SJCRH30 (cell line): Measurements from ENCODE around the gene MAP3K7. TPM values are rescaled to one million over a fixed set of nuclear protein-coding genes. Genes with fewer than 3 reads are reported as not detected.

ENCODE experiments used
- DNase-seq, 2 experiments: peaks; one replicate each; pipeline ENCODE4 v3.0.0-alpha.2; 2015 to 2020
- H3K27ac ChIP-seq: fragments of 250-450 bp; sonication (Bioruptor Pico); 2 replicates; pipeline ENCODE4 v1.5.1; 2020; ENCODE audit warnings: mild to moderate bottlenecking, moderate library complexity
- H3K27me3 ChIP-seq: fragments of 250-450 bp; sonication (Bioruptor Pico); 2 replicates; pipeline ENCODE4 v1.5.1; 2020; ENCODE audit warnings: mild to moderate bottlenecking, moderate library complexity
- H3K36me3 ChIP-seq: fragments of 250-450 bp; sonication (Bioruptor Pico); 2 replicates; pipeline ENCODE4 v1.5.1; 2020; ENCODE audit warnings: mild to moderate bottlenecking, moderate library complexity
- H3K4me1 ChIP-seq: fragments of 250-450 bp; sonication (Bioruptor Pico); 2 replicates; pipeline ENCODE4 v1.5.1; 2020; ENCODE audit warnings: mild to moderate bottlenecking, moderate library complexity
- H3K4me3 ChIP-seq: fragments of 250-450 bp; sonication (Bioruptor Pico); 2 replicates; pipeline ENCODE4 v1.5.1; 2020; ENCODE audit warnings: mild to moderate bottlenecking, moderate library complexity
- H3K9me3 ChIP-seq: fragments of 250-450 bp; sonication (Bioruptor Pico); replicated peaks from 2 replicates; pipeline ENCODE4 v1.5.1; 2020; ENCODE audit warnings: mild to moderate bottlenecking, moderate library complexity
- total RNA-seq: library from RNA; depleted of rRNA; stranded (reverse); fragments of >200 nt; shearing (Covaris generic); gene quantifications from 2 replicates; pipeline ENCODE4 v1.2.3, GENCODE V29; 2014; rRNA removed

MAP3K7 gene
- total RNA-seq, result 54.4 and 61.0 TPM in 2 replicates

DNA sequence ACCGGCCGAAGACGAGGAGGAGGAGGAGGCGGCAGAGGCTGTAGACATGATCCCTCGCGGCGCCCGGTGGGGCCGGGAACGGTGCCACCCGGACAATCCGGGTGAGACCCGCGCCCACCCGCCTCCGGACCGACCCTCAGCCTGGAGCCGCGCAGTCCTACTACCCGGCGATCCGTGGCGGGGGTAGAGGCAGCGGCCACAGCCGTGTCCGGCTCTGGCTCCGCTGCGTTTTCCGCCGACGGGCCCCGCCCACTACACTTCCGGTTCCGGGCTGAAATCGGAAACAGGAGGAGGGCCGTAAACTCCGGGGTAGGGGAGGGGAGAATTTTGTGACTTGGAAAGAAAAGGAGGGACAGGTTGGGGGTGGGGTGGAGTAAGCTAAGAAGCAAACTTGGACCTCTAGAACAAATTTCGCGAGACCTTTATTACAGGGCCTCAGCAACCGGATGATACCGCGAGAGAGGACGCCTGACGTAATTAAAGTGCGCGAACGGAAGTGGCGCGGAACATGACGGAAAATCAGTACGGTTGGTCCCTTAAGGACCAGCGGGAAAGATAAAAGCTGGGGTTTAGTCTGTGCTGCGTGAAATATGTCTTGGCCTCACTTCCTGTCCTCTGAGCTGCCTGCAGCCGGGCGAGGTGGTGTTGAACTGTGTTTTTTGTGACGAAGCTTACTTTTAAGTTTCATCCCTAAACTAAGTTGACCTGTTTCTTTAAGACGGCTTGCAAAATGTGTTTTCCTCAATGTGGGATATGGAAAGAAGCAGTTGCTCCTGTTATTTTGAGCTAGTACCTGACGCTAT, at the start of gene MAP3K7:
Gene MAP3K7 (minus strand): TSS at position 237 of the 803 bp plus-strand sequence. CDS start 189 bp downstream, at position 48.
- Histone ChIP-seq H3K36me3 (no peaks in the 10 kb centered on the region), H3K4me3 (peak within 1 kb of the TSS; percentile 94), H3K4me1 (no peaks in the 10 kb centered on the region), H3K9me3 (no peaks in the 10 kb centered on the region), H3K27me3 (no peaks in the 10 kb centered on the region), H3K27ac (peak within 1 kb of the TSS; percentile 84)
- peak; percentile 97 to 98 for DNase-seq

DNA sequence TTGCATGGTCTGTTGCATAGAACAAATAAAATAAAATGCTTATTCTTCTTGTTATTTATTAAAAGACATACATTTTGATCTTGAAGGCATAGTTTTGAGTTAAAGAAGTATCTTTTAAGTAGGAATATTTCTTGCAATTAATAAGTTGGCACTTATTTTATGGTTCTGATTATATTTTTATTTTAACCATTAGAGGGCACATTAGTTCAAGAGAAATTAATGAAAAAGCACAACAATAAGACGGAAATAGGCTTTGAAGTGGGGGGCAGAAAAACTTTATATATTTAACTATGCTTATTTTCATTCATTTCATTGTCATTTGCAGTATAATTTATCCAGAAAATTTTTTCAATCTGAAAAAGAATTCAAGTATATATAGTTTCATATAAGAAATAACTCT, 44.2 kb upstream of the MAP3K7 start:
- Histone ChIP-seq H3K4me3 (no peak overlapping the region), H3K9me3 (no peaks in the 10 kb centered on the region; the same call in 1 of the 2 replicates), H3K4me1 (no peaks in the 10 kb centered on the region), H3K27me3 (no peaks in the 10 kb centered on the region), H3K36me3 (no peaks in the 10 kb centered on the region), H3K27ac (no peak overlapping the region)
- DNase-seq, result no peak

DNA sequence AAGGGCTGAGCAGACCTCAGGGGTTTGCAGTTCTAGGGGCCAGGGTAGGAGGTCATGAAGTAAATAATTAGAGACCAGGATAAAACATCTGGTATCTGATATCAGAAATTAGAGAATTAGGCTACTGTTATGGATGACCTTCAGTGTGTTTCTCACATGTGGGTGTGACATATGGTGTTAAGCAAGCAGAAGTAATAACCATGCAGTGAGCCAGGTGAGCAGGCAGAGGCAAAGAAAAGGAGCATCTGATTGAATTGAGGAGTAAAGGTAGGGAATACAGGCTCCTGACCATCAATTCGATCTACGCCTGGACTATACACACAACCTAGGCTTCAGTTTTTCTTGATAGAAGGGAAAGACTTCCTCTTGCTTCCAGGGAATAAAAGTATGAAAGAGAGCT, 34.7 kb upstream of the MAP3K7 start:
- H3K4me1 ChIP-seq, result no peaks in the 10 kb centered on the region
- no peak overlapping the region for H3K4me3 ChIP-seq
- H3K9me3 ChIP-seq, result peaks cover 7% of the 10 kb centered on the region; the same call in 1 of the 2 replicates
- H3K36me3 ChIP-seq, result no peaks in the 10 kb centered on the region
- H3K27ac ChIP-seq, result no peak overlapping the region
- no peak for DNase-seq
- H3K27me3 ChIP-seq, result no peaks in the 10 kb centered on the region; the same call in 1 of the 2 replicates

- no peak for DNase-seq
- Histone ChIP-seq H3K36me3 (no peaks in the 10 kb centered on the region), H3K4me3 (no peak overlapping the region)
Measured at GRCh38 chr6:90619221-90619620, 32.3 kb upstream of the MAP3K7 start.

GRCh38 chr6:90612313-90612680, 25.4 kb upstream of the MAP3K7 start:
- Histone ChIP-seq H3K4me1 (no peaks in the 10 kb centered on the region), H3K27me3 (no peaks in the 10 kb centered on the region), H3K4me3 (no peak overlapping the region), H3K36me3 (no peaks in the 10 kb centered on the region), H3K27ac (no peak overlapping the region), H3K9me3 (no peaks in the 10 kb centered on the region)
- DNase-seq, result no peak

More at GRCh38 chr6:90619221-90619620, 32.3 kb upstream of the MAP3K7 start:
- Histone ChIP-seq H3K27ac (no peak overlapping the region), H3K9me3 (peaks cover under 1% of the 10 kb centered on the region; the same call in 1 of the 2 replicates), H3K27me3 (no peaks in the 10 kb centered on the region; the same call in 1 of the 2 replicates), H3K4me1 (no peaks in the 10 kb centered on the region)

- Histone ChIP-seq H3K27me3 (no peaks in the 10 kb centered on the region), H3K27ac (0 out of 2 replicates have a peak overlapping the region, but pooled peaks have one; percentile 29), H3K4me1 (no peaks in the 10 kb centered on the region), H3K4me3 (peak overlapping the region; percentile 54), H3K9me3 (no peaks in the 10 kb centered on the region), H3K36me3 (no peaks in the 10 kb centered on the region)
- no peak for DNase-seq
Measured at GRCh38 chr6:90611543-90612312, 24.9 kb upstream of the MAP3K7 start.

DNA sequence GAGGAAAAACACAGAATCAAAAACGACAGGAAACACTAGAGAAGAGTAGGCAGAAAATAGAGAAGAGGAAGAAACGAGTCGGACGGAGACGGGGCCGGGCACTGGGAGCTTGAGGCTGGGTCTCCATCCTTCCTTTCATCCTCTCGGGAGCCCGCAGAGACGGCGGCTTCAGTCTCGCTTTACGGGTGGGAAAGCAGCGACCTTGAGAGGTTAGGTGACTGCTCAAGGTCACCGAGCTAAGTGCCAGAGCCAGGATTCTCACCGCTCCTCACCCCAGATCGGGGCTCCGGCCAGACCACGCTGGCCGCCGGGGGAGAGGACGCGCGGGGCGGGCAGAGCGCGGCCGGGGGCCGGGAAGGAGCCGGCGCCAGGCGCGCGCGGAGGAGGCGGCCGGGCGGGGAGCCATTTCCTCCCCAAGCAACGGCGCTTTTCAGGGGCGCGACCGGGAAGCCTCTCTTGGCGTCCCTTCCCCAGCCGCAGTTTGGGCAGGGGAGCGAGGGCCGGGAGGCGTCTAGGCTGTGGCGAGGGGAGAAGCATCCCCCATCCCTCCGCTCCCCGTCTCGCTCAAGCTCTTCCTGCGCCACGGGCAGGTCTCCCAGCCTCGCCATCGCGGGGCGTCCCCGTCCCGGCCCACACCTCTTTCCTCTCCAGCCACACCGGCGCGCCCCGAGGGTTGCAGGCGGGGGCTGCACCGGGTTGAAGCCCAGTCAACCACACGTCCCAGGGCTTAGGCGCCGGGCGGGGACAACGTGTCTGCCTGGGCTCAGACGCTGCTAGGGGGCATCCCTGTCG, 24.1 kb upstream of the MAP3K7 start:
- H3K4me1 ChIP-seq, result no peaks in the 10 kb centered on the region
- peak overlapping the region; percentile 54 for H3K4me3 ChIP-seq
- no peaks in the 10 kb centered on the region for H3K27me3 ChIP-seq
- H3K36me3 ChIP-seq, result no peaks in the 10 kb centered on the region
- H3K9me3 ChIP-seq, result no peaks in the 10 kb centered on the region
- H3K27ac ChIP-seq, result 0 out of 2 replicates have a peak overlapping the region, but pooled peaks have one; percentile 29
- DNase-seq, result peak; percentile 26 to 42

GRCh38 chr6:90610301-90610750, 23.5 kb upstream of the MAP3K7 start:
- Histone ChIP-seq H3K4me3 (peak overlapping the region; percentile 54; the same call in 1 of the 2 replicates), H3K27ac (no peak overlapping the region), H3K4me1 (no peaks in the 10 kb centered on the region), H3K36me3 (no peaks in the 10 kb centered on the region), H3K27me3 (no peaks in the 10 kb centered on the region), H3K9me3 (no peaks in the 10 kb centered on the region)
- no peak for DNase-seq

GRCh38 chr6:90605749-90606340, 19.0 kb upstream of the MAP3K7 start:
- no peaks in the 10 kb centered on the region for H3K9me3 ChIP-seq
- H3K27ac ChIP-seq, result no peak overlapping the region
- H3K4me1 ChIP-seq, result no peaks in the 10 kb centered on the region
- DNase-seq, result no peak
- no peaks in the 10 kb centered on the region for H3K27me3 ChIP-seq
- no peaks in the 10 kb centered on the region for H3K36me3 ChIP-seq
- no peak overlapping the region for H3K4me3 ChIP-seq

DNA sequence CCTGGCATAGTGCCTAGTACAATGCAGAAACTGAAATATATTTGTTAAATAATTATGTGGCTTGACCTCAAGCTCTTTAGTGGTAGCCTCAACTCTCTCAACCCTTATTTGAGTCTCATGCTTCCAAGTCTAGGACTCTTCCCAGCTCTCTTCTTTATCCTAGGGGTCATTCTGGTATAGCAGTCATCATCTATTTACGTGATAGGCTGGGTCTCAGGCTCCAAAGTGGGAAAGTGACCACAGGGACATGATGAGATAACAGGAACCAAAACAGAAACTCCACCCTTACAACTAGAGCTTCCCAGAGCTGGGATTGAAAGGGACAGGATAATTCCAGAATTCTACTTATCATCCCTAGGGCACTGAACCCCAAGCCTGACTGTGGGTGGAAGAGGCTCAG, 17.7 kb upstream of the MAP3K7 start:
- no peaks in the 10 kb centered on the region for H3K36me3 ChIP-seq
- no peak overlapping the region for H3K27ac ChIP-seq
- no peak for DNase-seq
- no peaks in the 10 kb centered on the region for H3K9me3 ChIP-seq
- H3K4me3 ChIP-seq, result no peak overlapping the region
- no peaks in the 10 kb centered on the region for H3K4me1 ChIP-seq
- H3K27me3 ChIP-seq, result no peaks in the 10 kb centered on the region

DNA sequence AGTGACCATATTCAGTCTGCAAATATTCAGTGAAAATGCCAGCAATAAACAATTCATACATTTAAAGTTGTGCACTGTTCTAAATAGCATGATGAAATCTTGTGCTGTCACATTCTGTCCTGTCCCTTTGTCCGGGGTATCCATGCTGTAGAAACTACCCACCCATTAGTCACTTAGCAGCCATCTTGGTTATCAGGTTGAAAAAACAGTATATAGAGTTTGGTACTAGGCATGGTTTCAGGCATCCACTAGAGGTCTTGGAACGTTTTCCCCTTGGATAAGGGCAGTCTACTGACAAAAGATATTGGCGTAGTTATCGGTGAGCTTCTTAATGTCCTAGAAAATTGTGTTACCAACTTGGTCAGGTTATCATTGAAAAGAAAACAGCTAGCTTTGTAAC, 12.3 kb upstream of the MAP3K7 start:
- no peaks in the 10 kb centered on the region for H3K27me3 ChIP-seq
- no peak for DNase-seq
- no peaks in the 10 kb centered on the region for H3K9me3 ChIP-seq
- no peak overlapping the region for H3K27ac ChIP-seq
- no peak overlapping the region for H3K4me3 ChIP-seq
- no peaks in the 10 kb centered on the region for H3K4me1 ChIP-seq
- H3K36me3 ChIP-seq, result no peaks in the 10 kb centered on the region

DNA sequence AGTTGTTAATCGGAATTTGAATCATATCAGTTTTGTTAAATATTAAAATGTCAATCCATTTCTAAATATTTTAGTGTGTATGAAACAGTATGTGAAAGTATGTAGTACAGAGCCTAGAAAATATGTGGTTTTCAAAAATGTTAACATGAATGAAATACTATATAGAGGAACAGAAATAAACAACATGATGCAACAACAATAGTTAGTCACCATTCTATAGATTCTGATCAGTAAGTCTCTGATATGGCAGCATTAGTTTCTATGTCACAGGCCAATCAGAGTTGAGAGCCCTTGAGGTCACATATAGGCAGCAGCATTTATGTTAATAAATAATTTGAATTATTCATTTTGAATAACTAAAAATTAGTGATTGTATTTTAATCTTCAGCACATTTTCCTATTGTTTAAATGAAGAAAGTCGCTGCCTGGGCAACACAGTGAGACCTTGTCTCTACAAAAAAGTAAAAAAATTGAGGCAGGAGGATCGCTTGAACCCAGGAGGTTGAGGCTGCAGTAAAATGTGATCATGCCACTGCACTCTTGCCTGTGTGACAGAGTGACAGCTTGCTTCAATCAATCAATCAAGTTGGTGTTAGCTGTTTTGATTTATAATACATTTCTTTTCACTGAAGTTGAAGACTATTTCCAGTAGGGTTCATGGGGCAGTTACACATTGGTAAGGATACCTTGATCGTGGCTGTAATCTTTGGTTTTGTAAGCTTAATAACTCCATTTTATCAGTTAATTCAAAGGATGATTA, 11.5 kb upstream of the MAP3K7 start:
- Histone ChIP-seq H3K9me3 (no peaks in the 10 kb centered on the region; the same call in 1 of the 2 replicates), H3K4me1 (no peaks in the 10 kb centered on the region)
- DNase-seq, result no peak

DNA sequence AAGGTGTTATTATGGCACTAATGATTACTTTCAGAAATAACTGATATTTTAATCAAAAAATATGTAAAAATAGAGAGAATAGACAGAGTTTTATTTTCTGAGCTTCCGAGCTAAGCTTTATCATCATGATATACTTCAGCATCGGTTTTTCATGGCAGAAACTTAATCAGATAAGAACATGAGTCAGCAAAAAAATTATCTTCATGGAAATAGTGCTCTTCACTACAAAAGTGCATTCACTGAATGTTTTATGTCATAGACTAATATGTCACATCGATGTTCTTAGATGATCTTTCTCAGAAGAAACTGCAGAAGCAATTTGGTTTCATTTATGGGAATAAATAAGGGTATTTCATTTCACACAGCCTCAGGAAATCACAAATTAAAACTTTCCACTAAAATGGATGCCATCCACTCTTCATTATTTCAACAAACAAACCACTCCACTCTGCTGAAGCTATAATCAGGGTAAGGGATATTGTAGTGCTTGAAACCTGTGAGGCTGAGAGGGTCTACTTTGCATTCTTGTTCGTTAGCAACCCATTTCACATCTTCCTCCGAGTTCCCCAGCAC, 10.2 kb upstream of the MAP3K7 start:
- H3K4me3 ChIP-seq, result no peak overlapping the region
- no peaks in the 10 kb centered on the region for H3K4me1 ChIP-seq
- H3K36me3 ChIP-seq, result no peaks in the 10 kb centered on the region
- peaks cover 2% of the 10 kb centered on the region; the same call in 1 of the 2 replicates for H3K9me3 ChIP-seq
- DNase-seq, result no peak
- H3K27me3 ChIP-seq, result no peaks in the 10 kb centered on the region
- H3K27ac ChIP-seq, result no peak overlapping the region

More for the DNA sequence above, 11.5 kb upstream of the MAP3K7 start:
- Histone ChIP-seq H3K36me3 (no peaks in the 10 kb centered on the region), H3K4me3 (no peak overlapping the region), H3K27ac (no peak overlapping the region), H3K27me3 (no peaks in the 10 kb centered on the region)
